Activated CD4-positive, alpha-beta T cell treated with anti-CD3 and anti-CD28 coated beads for 36 hours (primary cell): ENCODE data around the gene DRC3. TPM values are rescaled to one million over a fixed set of nuclear protein-coding genes. Genes with fewer than 3 reads are reported as not detected.
A peak's percentile ranks its signal among the peaks of the same experiment; 100 is the strongest.

Experiments
- ATAC-seq: fragments of 200-7000 bp; cut with Tn5 transposase; one replicate; pipeline ENCODE4 v1.10.0; 2021; ENCODE audit warnings: mild to moderate bottlenecking, moderate library complexity
- CTCF ChIA-PET: fragments of 350-600 bp; sonication (Branson Sonifier 250); formaldehyde crosslinking; loops from one replicate; lab custom pipeline; 2021; ENCODE audit warnings: antibody characterized with exemption; lab: Charles Lee
- POLR2A ChIA-PET: fragments of 350-600 bp; sonication (Branson Sonifier 250); formaldehyde crosslinking; loops from one replicate; lab custom pipeline; 2021; ENCODE audit warnings: antibody characterized with exemption, inconsistent platforms; lab: Charles Lee
- DNase-seq: peaks from one replicate; pipeline ENCODE4 v3.0.0-alpha.2; 2020
- H3K27ac Mint-ChIP-seq: one replicate; pipeline ENCODE4 v1.8.0; 2021; ENCODE audit warnings: mixed read lengths
- H3K27me3 Mint-ChIP-seq: one replicate; pipeline ENCODE4 v1.8.0; 2021; ENCODE audit warnings: mixed read lengths
- H3K36me3 Mint-ChIP-seq: one replicate; pipeline ENCODE4 v1.8.0; 2021; ENCODE audit warnings: low read depth, mixed read lengths
- H3K4me1 Mint-ChIP-seq: one replicate; pipeline ENCODE4 v1.8.0; 2021; ENCODE audit warnings: mixed read lengths
- H3K4me3 Mint-ChIP-seq: one replicate; pipeline ENCODE4 v1.8.0; 2021; ENCODE audit warnings: mild to moderate bottlenecking, moderate library complexity, mixed read lengths
- H3K9me3 Mint-ChIP-seq: one replicate; pipeline ENCODE4 v1.8.0; 2021; ENCODE audit warnings: low read depth, mixed read lengths
- intact Hi-C, 2 experiments: fragments of 100-400 bp; cut with DNase I in 1 of 2; cut with micrococcal nuclease in 1 of 2; formaldehyde crosslinking; loops; one replicate each; pipeline versions ENCODE4 v1.14.2 to v1.15.1; 2022 to 2024; cut with DNase I, micrococcal nuclease
- total RNA-seq, 2 experiments: library from RNA; stranded (reverse); gene quantifications; one replicate each; pipeline ENCODE4 v1.2.3, GENCODE V29; 2021

DRC3 gene
- total RNA-seq, 2 experiments from 2014 or later = 0.11 to 0.18 TPM

- Mint-ChIP-seq H3K4me3 (peak overlapping the region; percentile 91), H3K36me3 (peaks cover 9% of the 10 kb centered on the region), H3K27ac (peak overlapping the region; percentile 92), H3K9me3 (no peaks in the 10 kb centered on the region), H3K27me3 (no peaks in the 10 kb centered on the region), H3K4me1 (peaks cover 53% of the 10 kb centered on the region)
- peak; percentile 50 for DNase-seq
- POLR2A ChIA-PET = interaction anchor here (0.7 to 1.0 kb wide), 2 partner anchors 80 to 185 kb away, joined by 3 to 4 read pairs; no protein-coding TSS in a partner anchor
- intact Hi-C loops = loop anchor here (2.0 kb wide), 6 partner anchors 223 to 561 kb away; partner anchors contain the start of genes MED9 (in 1 of the 2), MIEF2 (in 1 of the 2) and PEMT (in 1 of the 2)
- CTCF ChIA-PET = interaction anchor here (0.6 to 1.7 kb wide), 6 partner anchors 9 to 673 kb away, joined by 3 to 6 read pairs (median 3); no protein-coding TSS in a partner anchor
- ATAC-seq = peak; percentile 56
Observed at GRCh38 chr17:18038149-18038850, 65.6 kb downstream of the DRC3 start.

GRCh38 chr17:18038861-18039534 is 66.3 kb downstream of the DRC3 start, which contains the start of the genes ATPAF2 and GID4:
Gene ATPAF2, minus strand, starts transcription at chr17:18039168. Its CDS starts 155 bp downstream, at chr17:18039013.
Gene GID4, plus strand, starts transcription at chr17:18039408. Its CDS starts 57 bp downstream, at chr17:18039465.
- Mint-ChIP-seq H3K36me3 (peaks cover 9% of the 10 kb centered on the region), H3K4me1 (peaks cover 49% of the 10 kb centered on the region), H3K9me3 (no peaks in the 10 kb centered on the region), H3K27ac (peak within 1 kb of the TSS; percentile 92), H3K27me3 (no peaks in the 10 kb centered on the region), H3K4me3 (peak within 1 kb of the TSS; percentile 91)
- DNase-seq = peak; percentile 100
- intact Hi-C loops = loop anchor here (1.0 to 2.0 kb wide), 18 partner anchors 48 to 802 kb away; partner anchors contain the start of genes ALKBH5 (in 2 of the 2), DRC3 (in 2 of the 2), PEMT (in 2 of the 2) and TOM1L2 (in 2 of the 2)
- CTCF ChIA-PET = interaction anchor here (0.7 to 1.1 kb wide), 2 partner anchors 151 to 674 kb away, joined by 3 read pairs; no protein-coding TSS in a partner anchor
- POLR2A ChIA-PET = no interaction called here
- peak; percentile 91 for ATAC-seq

- DNase-seq (no peak), ATAC-seq (peak; percentile 4)
- ChIA-PET CTCF (no interaction called here), POLR2A (no interaction called here)
- intact Hi-C loops = loop anchor here (1.0 to 5.0 kb wide), 19 partner anchors 48 to 802 kb away; partner anchors contain the start of genes ALKBH5 (in 2 of the 2), DRC3 (in 2 of the 2), DRG2 (in 2 of the 2) and PEMT (in 2 of the 2)
- Mint-ChIP-seq H3K4me3 (peak overlapping the region; percentile 91), H3K27me3 (no peaks in the 10 kb centered on the region), H3K36me3 (peaks cover 9% of the 10 kb centered on the region), H3K4me1 (peaks cover 49% of the 10 kb centered on the region), H3K9me3 (no peaks in the 10 kb centered on the region), H3K27ac (peak overlapping the region; percentile 92)
Observed at GRCh38 chr17:18039535-18040260, 67.0 kb downstream of the DRC3 start.

- H3K4me3 Mint-ChIP-seq = peak overlapping the region; percentile 91
- ChIA-PET CTCF (no interaction called here), POLR2A (no interaction called here)
- peak overlapping the region; percentile 76 for H3K27ac Mint-ChIP-seq
- H3K36me3 Mint-ChIP-seq = peaks cover 9% of the 10 kb centered on the region
- intact Hi-C loops = loop anchor here in 1 of 2 experiments (5.0 kb wide), 1 partner anchor 47 kb away; the partner anchor contains the start of gene DRG2
- ATAC-seq (no peak), DNase-seq (no peak)
- H3K27me3 Mint-ChIP-seq = no peaks in the 10 kb centered on the region
- H3K4me1 Mint-ChIP-seq = peaks cover 49% of the 10 kb centered on the region
- no peaks in the 10 kb centered on the region for H3K9me3 Mint-ChIP-seq
Observed at GRCh38 chr17:18040261-18040858, 67.7 kb downstream of the DRC3 start.

- no peak overlapping the region for H3K4me3 Mint-ChIP-seq
- no peaks in the 10 kb centered on the region for H3K27me3 Mint-ChIP-seq
- no peaks in the 10 kb centered on the region for H3K9me3 Mint-ChIP-seq
- DNase-seq = no peak
- H3K4me1 Mint-ChIP-seq = peaks cover 42% of the 10 kb centered on the region
- POLR2A ChIA-PET = no interaction called here
- no peak for ATAC-seq
- H3K36me3 Mint-ChIP-seq = peaks cover 9% of the 10 kb centered on the region
- CTCF ChIA-PET = no interaction called here
- H3K27ac Mint-ChIP-seq = no peak overlapping the region
- intact Hi-C loops = loop anchor here in 1 of 2 experiments (5.0 kb wide), 1 partner anchor 46 kb away; the partner anchor contains the start of gene DRG2
Observed at GRCh38 chr17:18041776-18042175, 69.1 kb downstream of the DRC3 start.

- ATAC-seq = no peak
- Mint-ChIP-seq H3K27ac (no peak overlapping the region), H3K36me3 (peaks cover 13% of the 10 kb centered on the region), H3K9me3 (no peaks in the 10 kb centered on the region), H3K4me1 (peaks cover 35% of the 10 kb centered on the region), H3K4me3 (no peak overlapping the region), H3K27me3 (no peaks in the 10 kb centered on the region)
- ChIA-PET POLR2A (no interaction called here), CTCF (interaction anchor here (0.8 to 1.1 kb wide), 2 partner anchors 46 to 124 kb away, joined by 3 read pairs; no protein-coding TSS in a partner anchor)
- intact Hi-C loops = loop anchor here in 1 of 2 experiments (5.0 kb wide), 1 partner anchor 44 kb away; the partner anchor contains the start of gene DRG2
- no peak for DNase-seq
Observed at GRCh38 chr17:18042983-18043382, 70.3 kb downstream of the DRC3 start.

GRCh38 chr17:18043491-18043890 is 70.8 kb downstream of the DRC3 start:
- Mint-ChIP-seq H3K27me3 (no peaks in the 10 kb centered on the region), H3K9me3 (no peaks in the 10 kb centered on the region), H3K36me3 (peaks cover 13% of the 10 kb centered on the region), H3K27ac (no peak overlapping the region), H3K4me1 (peaks cover 31% of the 10 kb centered on the region), H3K4me3 (no peak overlapping the region)
- POLR2A ChIA-PET = no interaction called here
- CTCF ChIA-PET = interaction anchor here (0.8 to 1.1 kb wide), 2 partner anchors 45 to 124 kb away, joined by 3 read pairs; no protein-coding TSS in a partner anchor
- no peak for DNase-seq
- intact Hi-C loops = loop anchor here in 1 of 2 experiments (5.0 kb wide), 1 partner anchor 44 kb away; the partner anchor contains the start of gene DRG2
- no peak for ATAC-seq

GRCh38 chr17:18044609-18045008 is 71.9 kb downstream of the DRC3 start:
- Mint-ChIP-seq H3K4me3 (no peak overlapping the region), H3K27me3 (no peaks in the 10 kb centered on the region), H3K27ac (no peak overlapping the region), H3K36me3 (peaks cover 10% of the 10 kb centered on the region), H3K9me3 (no peaks in the 10 kb centered on the region), H3K4me1 (peaks cover 28% of the 10 kb centered on the region)
- ATAC-seq = no peak
- ChIA-PET POLR2A (no interaction called here), CTCF (no interaction called here)
- no peak for DNase-seq
- intact Hi-C loops = loop anchor here (1.0 to 5.0 kb wide), 2 partner anchors 41 to 43 kb away; partner anchors contain the start of gene DRG2 (in 1 of the 2)

GRCh38 chr17:18045691-18046350 is 73.2 kb downstream of the DRC3 start:
- Mint-ChIP-seq H3K27ac (no peak overlapping the region), H3K9me3 (no peaks in the 10 kb centered on the region), H3K36me3 (peaks cover 7% of the 10 kb centered on the region), H3K4me1 (peaks cover 20% of the 10 kb centered on the region), H3K27me3 (no peaks in the 10 kb centered on the region), H3K4me3 (no peak overlapping the region)
- ATAC-seq (no peak), DNase-seq (no peak)
- ChIA-PET POLR2A (no interaction called here), CTCF (interaction anchor here (0.6 kb wide), 1 partner anchor 362 kb away, joined by 3 read pairs; no protein-coding TSS in a partner anchor)
- intact Hi-C loops = no loop called here

GRCh38 chr17:18055597-18055996 is 82.9 kb downstream of the DRC3 start:
- POLR2A ChIA-PET = no interaction called here
- no peak overlapping the region for H3K4me3 Mint-ChIP-seq

More at GRCh38 chr17:18055597-18055996, 82.9 kb downstream of the DRC3 start:
- Mint-ChIP-seq H3K36me3 (peaks cover 16% of the 10 kb centered on the region), H3K27me3 (no peaks in the 10 kb centered on the region), H3K27ac (no peak overlapping the region), H3K9me3 (no peaks in the 10 kb centered on the region), H3K4me1 (no peaks in the 10 kb centered on the region)
- DNase-seq (no peak), ATAC-seq (no peak)
- CTCF ChIA-PET = interaction anchor here (0.6 to 0.7 kb wide), 2 partner anchors 41 to 322 kb away, joined by 3 read pairs; no protein-coding TSS in a partner anchor
- intact Hi-C loops = no loop called here
